WTC11 (cell line): ENCODE data around the gene MAB21L4. TPM values are rescaled to one million over a fixed set of nuclear protein-coding genes. Genes with fewer than 3 reads are reported as not detected.

Experiments used
- ATAC-seq: fragments of 200-7000 bp; cut with Tn5 transposase; 2 replicates; pipeline ENCODE4 v1.10.0; 2021; ENCODE audit warnings: mild to moderate bottlenecking, moderate library complexity
- CTCF ChIA-PET: fragments of 300-600 bp; sonication (Branson Sonifier 250); formaldehyde crosslinking; loops from one replicate; lab custom pipeline; 2021; ENCODE audit warnings: antibody characterized with exemption; lab: Charles Lee
- POLR2A ChIA-PET: fragments of 350-600 bp; sonication (Branson Sonifier 250); formaldehyde crosslinking; loops from one replicate; lab custom pipeline; 2021; ENCODE audit warnings: antibody characterized with exemption; lab: Charles Lee
- DNase-seq: peaks from one replicate; pipeline ENCODE4 v3.0.0; 2021; ENCODE audit warnings: low spot score
- H3K27ac Mint-ChIP-seq: 2 replicates; pipeline ENCODE4 v1.8.0; 2021; ENCODE audit warnings: mixed read lengths
- H3K27me3 Mint-ChIP-seq: 2 replicates; pipeline ENCODE4 v1.8.0; 2021; ENCODE audit warnings: low read depth, mild to moderate bottlenecking, moderate library complexity, mixed read lengths
- H3K36me3 Mint-ChIP-seq: 2 replicates; pipeline ENCODE4 v1.8.0; 2021; ENCODE audit warnings: mixed read lengths
- H3K4me1 Mint-ChIP-seq: 2 replicates; pipeline ENCODE4 v1.8.0; 2022; ENCODE audit warnings: mixed read lengths
- H3K4me3 Mint-ChIP-seq: 2 replicates; pipeline ENCODE4 v1.8.0; 2021; ENCODE audit warnings: mild to moderate bottlenecking, moderate library complexity, mixed read lengths
- H3K9me3 Mint-ChIP-seq: 2 replicates; pipeline ENCODE4 v1.8.0; 2021; ENCODE audit warnings: mixed read lengths
- ERG ChIP-seq: fragments of 250-450 bp; sonication (Bioruptor Pico); IDR thresholded peaks from 2 replicates; pipeline ENCODE4 v1.8.0; 2021; ENCODE audit warnings: mild to moderate bottlenecking
- ETV6 ChIP-seq: sonication (generic); formaldehyde crosslinking; IDR thresholded peaks from 2 replicates; pipeline ENCODE4 v1.8.1; 2022; ENCODE audit warnings: mild to moderate bottlenecking, missing genetic modification reagents
- FOXK1 ChIP-seq: sonication (generic); formaldehyde crosslinking; IDR thresholded peaks from 2 replicates; pipeline ENCODE4 v1.8.0; 2022; ENCODE audit warnings: mild to moderate bottlenecking, moderate library complexity, missing genetic modification reagents
- FOXP1 ChIP-seq: sonication (generic); formaldehyde crosslinking; IDR thresholded peaks from 2 replicates; pipeline ENCODE4 v1.8.0; 2022; ENCODE audit warnings: missing genetic modification reagents, mild to moderate bottlenecking, moderate library complexity, borderline replicate concordance
- GABPB1 ChIP-seq: sonication (generic); formaldehyde crosslinking; IDR thresholded peaks from 2 replicates; pipeline ENCODE4 v1.8.1; 2023; ENCODE audit warnings: mild to moderate bottlenecking, missing genetic modification reagents
- GTF2I ChIP-seq: fragments of 250-450 bp; sonication (Bioruptor Pico); conservative IDR thresholded peaks from 2 replicates; pipeline ENCODE4 v1.4.0; 2021; ENCODE audit warnings: mild to moderate bottlenecking
- ZNF121 ChIP-seq: sonication (generic); formaldehyde crosslinking; IDR thresholded peaks from 2 replicates; pipeline ENCODE4 v1.8.0; 2023; ENCODE audit warnings: missing genetic modification reagents
- ZNF232 ChIP-seq: sonication (generic); formaldehyde crosslinking; IDR thresholded peaks from 2 replicates; pipeline ENCODE4 v1.8.0; 2022; ENCODE audit warnings: mild to moderate bottlenecking, missing genetic modification reagents
- ZNF281 ChIP-seq: sonication (generic); formaldehyde crosslinking; IDR thresholded peaks from 2 replicates; pipeline ENCODE4 v1.8.0; 2023; ENCODE audit warnings: mild to moderate bottlenecking, missing genetic modification reagents
- ZNF532 ChIP-seq: fragments of 250-450 bp; sonication (Bioruptor Pico); IDR thresholded peaks from 2 replicates; pipeline ENCODE4 v1.9.0; 2021; ENCODE audit warnings: mild to moderate bottlenecking, borderline replicate concordance
- ZNF671 ChIP-seq: fragments of 250-450 bp; sonication (Bioruptor Pico); IDR thresholded peaks from 2 replicates; pipeline ENCODE4 v1.8.0; 2021; ENCODE audit warnings: mild to moderate bottlenecking
- total RNA-seq: library from RNA; stranded (reverse); gene quantifications from 3 replicates; pipeline ENCODE4 v1.2.3, GENCODE V29; 2021

Gene MAB21L4
- total RNA-seq, 1 experiment from 2014 or later: not detected

GRCh38 chr2:240876475-240877251 is 19.3 kb downstream of the MAB21L4 start:
- H3K27me3 Mint-ChIP-seq: no peaks in the 10 kb centered on the region
- H3K4me3 Mint-ChIP-seq: no peak overlapping the region
- TF ChIP-seq GABPB1 (CRISPR knock-in tag): peak; percentile 62; the same call in 1 of the 2 replicates
- no peak for TF ChIP-seq ZNF532 (CRISPR knock-in tag)
- no peaks in the 10 kb centered on the region for H3K9me3 Mint-ChIP-seq
- ChIA-PET POLR2A (no interaction called here), CTCF (interaction anchor here (1.2 kb wide), 1 partner anchor 36 kb away, joined by 5 read pairs; no protein-coding TSS in a partner anchor)
- ATAC-seq: no peak
- no peaks in the 10 kb centered on the region for H3K36me3 Mint-ChIP-seq
- H3K27ac Mint-ChIP-seq: no peak overlapping the region
- no peak for DNase-seq
- H3K4me1 Mint-ChIP-seq: no peaks in the 10 kb centered on the region

- ChIA-PET CTCF (no interaction called here), POLR2A (no interaction called here)
- ATAC-seq: no peak
- no peak for DNase-seq
- Mint-ChIP-seq H3K4me1 (no peaks in the 10 kb centered on the region), H3K36me3 (no peaks in the 10 kb centered on the region), H3K27me3 (no peaks in the 10 kb centered on the region), H3K4me3 (no peak overlapping the region), H3K27ac (no peak overlapping the region), H3K9me3 (no peaks in the 10 kb centered on the region)
- TF ChIP-seq FOXP1 (CRISPR knock-in tag): no peak
- no peak for TF ChIP-seq ZNF121
- TF ChIP-seq ZNF232: no peak
- TF ChIP-seq ETV6 (CRISPR knock-in tag): no peak
- no peak for TF ChIP-seq ERG (CRISPR knock-in tag)
Observed at GRCh38 chr2:240876035-240876474, 19.9 kb downstream of the MAB21L4 start.

- CTCF ChIA-PET: interaction anchor here (1.2 kb wide), 1 partner anchor 39 kb away, joined by 4 read pairs; no protein-coding TSS in a partner anchor
Observed at GRCh38 chr2:240875228-240876034, 20.5 kb downstream of the MAB21L4 start.

More at GRCh38 chr2:240875228-240876034, 20.5 kb downstream of the MAB21L4 start:
- H3K9me3 Mint-ChIP-seq: no peaks in the 10 kb centered on the region
- no peaks in the 10 kb centered on the region for H3K4me1 Mint-ChIP-seq
- TF ChIP-seq ZNF232 (no peak), FOXK1 (CRISPR knock-in tag) (no peak), GTF2I (CRISPR knock-in tag) (no peak), ZNF281 (CRISPR knock-in tag) (no peak), ZNF671 (no peak)
- TF ChIP-seq, all 79 proteins: peak for 0
- POLR2A ChIA-PET: no interaction called here
- no peak for DNase-seq
- ATAC-seq: no peak
- Mint-ChIP-seq H3K36me3 (no peaks in the 10 kb centered on the region), H3K4me3 (no peak overlapping the region), H3K27ac (no peak overlapping the region), H3K27me3 (no peaks in the 10 kb centered on the region)
